Measurements from ENCODE around the gene SLC25A30.
"Not testable (repeated sequence)": the region's sequence is repeated elsewhere in the genome, so short reads cannot be mapped to it uniquely, and the experiment has no call there.

Gene SLC25A30

DNA sequence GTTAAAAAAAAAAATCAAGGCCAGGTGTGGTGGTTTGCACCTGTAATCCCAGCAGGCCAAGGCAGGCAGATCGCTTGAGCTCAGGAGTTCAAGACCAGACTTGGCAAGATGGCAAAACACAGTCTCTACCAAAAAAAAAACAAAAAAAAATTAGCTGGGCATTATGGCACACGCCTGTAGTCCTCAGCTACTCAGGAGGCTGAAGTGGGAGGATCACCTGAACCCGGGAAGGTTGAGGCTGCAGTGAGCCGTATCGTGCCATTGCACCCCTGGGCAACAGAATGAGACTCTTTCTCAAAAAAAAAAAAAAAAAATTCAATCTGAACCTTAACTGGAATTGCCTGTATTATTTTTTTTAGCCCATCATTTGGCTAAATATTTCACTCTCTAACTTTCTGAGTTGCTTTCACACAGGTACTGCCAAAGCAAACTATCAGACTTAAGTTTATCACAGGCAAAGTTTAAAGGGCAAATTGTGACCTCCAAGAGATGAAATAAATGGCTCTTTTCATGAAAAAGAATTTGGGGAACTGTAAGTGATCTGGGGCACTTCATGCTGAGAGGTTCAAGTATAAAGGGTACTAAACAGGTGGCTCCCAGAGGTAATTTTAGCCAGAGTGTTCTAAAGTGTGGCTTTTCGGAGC is 14.7 kb upstream of the SLC25A30 start:
- TF ChIP-seq, protein P1, sequence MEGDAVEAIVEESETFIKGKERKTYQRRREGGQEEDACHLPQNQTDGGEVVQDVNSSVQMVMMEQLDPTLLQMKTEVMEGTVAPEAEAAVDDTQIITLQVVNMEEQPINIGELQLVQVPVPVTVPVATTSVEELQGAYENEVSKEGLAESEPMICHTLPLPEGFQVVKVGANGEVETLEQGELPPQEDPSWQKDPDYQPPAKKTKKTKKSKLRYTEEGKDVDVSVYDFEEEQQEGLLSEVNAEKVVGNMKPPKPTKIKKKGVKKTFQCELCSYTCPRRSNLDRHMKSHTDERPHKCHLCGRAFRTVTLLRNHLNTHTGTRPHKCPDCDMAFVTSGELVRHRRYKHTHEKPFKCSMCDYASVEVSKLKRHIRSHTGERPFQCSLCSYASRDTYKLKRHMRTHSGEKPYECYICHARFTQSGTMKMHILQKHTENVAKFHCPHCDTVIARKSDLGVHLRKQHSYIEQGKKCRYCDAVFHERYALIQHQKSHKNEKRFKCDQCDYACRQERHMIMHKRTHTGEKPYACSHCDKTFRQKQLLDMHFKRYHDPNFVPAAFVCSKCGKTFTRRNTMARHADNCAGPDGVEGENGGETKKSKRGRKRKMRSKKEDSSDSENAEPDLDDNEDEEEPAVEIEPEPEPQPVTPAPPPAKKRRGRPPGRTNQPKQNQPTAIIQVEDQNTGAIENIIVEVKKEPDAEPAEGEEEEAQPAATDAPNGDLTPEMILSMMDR (IDR thresholded peaks at IDR 0.05), result no peak
- no peaks in the 10 kb centered on the region for H3K9me3 ChIP-seq
- no peak overlapping the region for H3K27ac ChIP-seq
- H3K4me3 ChIP-seq (ENCODE audit: low read depth in 1 of 2, low read length in 1 of 2), result no peak overlapping the region
- H3K4me1 ChIP-seq (ENCODE audit: control insufficient read depth in 1 of 2, insufficient read depth in 1 of 2, low read depth in 1 of 2, low read length in 1 of 2), result no peaks in the 10 kb centered on the region
- H3K27me3 ChIP-seq, result no peaks in the 10 kb centered on the region
- H3K36me3 ChIP-seq, result no peaks in the 10 kb centered on the region

DNA sequence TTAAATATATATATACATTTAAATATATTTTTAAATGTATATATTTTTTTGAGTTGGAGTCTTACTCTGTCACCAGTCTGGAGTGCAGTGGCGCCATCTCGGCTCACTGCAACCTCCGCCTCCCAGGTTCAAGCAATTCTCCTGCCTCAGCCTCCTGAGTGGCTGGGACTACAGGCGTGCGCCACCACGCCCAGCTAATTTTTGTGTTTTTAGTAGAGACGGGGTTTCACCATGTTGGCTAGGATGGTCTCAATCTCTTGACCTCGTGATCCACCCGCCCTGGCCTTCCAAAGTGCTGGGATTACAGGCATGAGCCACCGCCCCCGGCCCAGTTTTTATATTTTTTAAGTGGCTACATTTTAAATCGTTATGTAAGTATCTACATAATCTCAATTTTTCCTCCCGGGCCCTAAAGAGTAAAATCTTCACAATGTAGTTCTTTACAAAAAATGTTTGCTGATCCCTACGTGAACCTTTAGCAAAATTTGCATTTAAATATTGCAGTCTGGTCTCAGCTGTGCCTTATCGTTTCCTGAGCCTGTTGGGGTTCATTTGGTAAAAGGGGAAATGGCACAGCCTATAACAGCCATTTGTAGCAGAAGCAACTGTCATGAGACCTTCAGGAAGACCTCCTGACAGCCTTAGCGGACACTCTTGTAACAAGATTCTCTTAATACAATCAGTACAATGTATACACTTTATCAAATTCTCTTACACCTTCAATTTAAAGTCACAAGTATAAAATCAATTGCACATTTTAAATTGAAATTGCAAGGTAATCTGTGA is 8.1 kb upstream of the SLC25A30 start:
- not testable (repeated sequence) for H3K4me1 ChIP-seq (ENCODE audit: control insufficient read depth in 1 of 2, insufficient read depth in 1 of 2, low read depth in 1 of 2, low read length in 1 of 2); H3K4me3 ChIP-seq (ENCODE audit: low read depth in 1 of 2, low read length in 1 of 2); H3K27me3 ChIP-seq; H3K9me3 ChIP-seq; H3K36me3 ChIP-seq
- peak overlapping the region; percentile 47 for H3K27ac ChIP-seq

DNA sequence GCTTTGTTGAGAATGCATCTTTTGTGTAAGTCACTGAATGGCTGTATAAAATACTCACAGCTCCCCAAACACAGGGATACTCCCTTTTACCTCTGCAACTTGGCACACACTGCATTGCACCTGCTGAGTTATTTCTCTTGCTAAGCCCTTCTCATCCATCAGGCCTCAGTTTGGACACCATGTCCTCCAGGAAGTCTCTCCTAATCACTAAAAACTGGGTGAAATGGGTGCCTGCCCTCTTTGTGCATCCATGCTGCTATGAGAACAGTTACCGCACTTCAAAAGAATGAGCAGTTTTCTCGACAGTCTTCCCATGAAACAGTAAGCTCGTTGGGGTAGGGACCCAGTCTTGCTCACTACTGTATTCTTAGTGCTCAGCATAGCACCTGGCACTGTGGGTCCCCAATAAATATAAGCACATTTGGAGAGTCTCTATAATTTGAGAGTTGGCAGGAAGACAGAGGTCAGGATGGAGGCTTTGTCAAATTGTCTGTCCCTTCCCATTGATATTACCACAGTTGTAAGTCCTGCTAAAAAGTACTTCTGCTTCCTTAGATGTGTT is 4.6 kb upstream of the SLC25A30 start:
- Histone ChIP-seq H3K27me3 (no peaks in the 10 kb centered on the region), H3K27ac (peak overlapping the region; percentile 26), H3K36me3 (no peaks in the 10 kb centered on the region), H3K9me3 (no peaks in the 10 kb centered on the region), H3K4me3 (ENCODE audit: low read depth in 1 of 2, low read length in 1 of 2) (no peak overlapping the region), H3K4me1 (ENCODE audit: control insufficient read depth in 1 of 2, insufficient read depth in 1 of 2, low read depth in 1 of 2, low read length in 1 of 2) (peaks cover 1 to 6% of the 10 kb centered on the region in 2 experiments)
- TF ChIP-seq, protein P1 (IDR thresholded peaks at IDR 0.05), result no peak

DNA sequence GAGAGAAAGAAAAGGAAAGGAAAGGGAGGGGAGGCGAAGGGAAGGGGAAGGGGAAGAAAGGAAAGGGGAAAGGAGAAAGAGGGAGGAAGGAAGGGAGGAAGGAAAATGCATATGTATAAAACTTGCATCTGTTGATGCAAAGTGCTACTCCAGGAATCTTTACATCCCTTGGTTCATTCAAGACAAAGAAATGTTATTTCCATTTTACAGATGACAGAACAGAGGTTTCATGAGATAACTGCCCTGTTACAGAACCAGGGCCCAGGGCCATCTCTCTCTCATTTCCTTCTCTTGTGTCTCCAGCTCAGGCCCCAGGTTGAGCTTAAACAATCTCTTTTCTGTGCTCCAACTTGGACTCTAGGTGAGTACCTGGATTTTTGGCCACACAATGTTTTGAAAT is 1.8 kb upstream of the SLC25A30 start:
- Histone ChIP-seq H3K4me3 (ENCODE audit: low read depth in 1 of 2, low read length in 1 of 2) (no peak overlapping the region), H3K9me3 (no peaks in the 10 kb centered on the region), H3K27ac (no peak overlapping the region), H3K36me3 (no peaks in the 10 kb centered on the region), H3K4me1 (ENCODE audit: control insufficient read depth in 1 of 2, insufficient read depth in 1 of 2, low read depth in 1 of 2, low read length in 1 of 2) (peaks cover 19 to 29% of the 10 kb centered on the region in 2 experiments), H3K27me3 (no peaks in the 10 kb centered on the region)
- TF ChIP-seq, protein P1 (IDR thresholded peaks at IDR 0.05), result no peak

DNA sequence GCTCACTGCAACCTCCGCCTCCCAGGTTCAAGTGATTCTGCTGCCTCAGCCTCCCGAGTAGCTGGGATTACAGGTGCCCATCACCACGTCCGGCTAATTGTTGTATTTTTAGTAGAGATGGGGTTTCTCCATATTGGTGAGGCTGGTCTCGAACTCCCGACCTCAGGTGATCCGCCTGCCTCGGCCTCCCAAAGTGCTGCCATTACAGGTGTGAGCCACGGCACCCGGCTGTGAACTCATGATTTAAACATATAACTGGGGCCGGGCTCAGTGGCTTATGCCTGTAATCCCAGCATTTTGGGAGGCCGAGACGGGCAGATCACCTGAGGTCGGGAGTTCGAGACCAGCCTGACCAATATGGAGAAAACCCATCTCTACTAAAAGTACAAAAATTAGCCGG is 1.2 kb upstream of the SLC25A30 start:
- not testable (repeated sequence) for H3K4me3 ChIP-seq (ENCODE audit: low read depth in 1 of 2, low read length in 1 of 2); H3K27me3 ChIP-seq; H3K36me3 ChIP-seq; H3K9me3 ChIP-seq; H3K27ac ChIP-seq
- peaks cover 19 to 34% of the 10 kb centered on the region in 2 experiments for H3K4me1 ChIP-seq (ENCODE audit: control insufficient read depth in 1 of 2, insufficient read depth in 1 of 2, low read depth in 1 of 2, low read length in 1 of 2)

DNA sequence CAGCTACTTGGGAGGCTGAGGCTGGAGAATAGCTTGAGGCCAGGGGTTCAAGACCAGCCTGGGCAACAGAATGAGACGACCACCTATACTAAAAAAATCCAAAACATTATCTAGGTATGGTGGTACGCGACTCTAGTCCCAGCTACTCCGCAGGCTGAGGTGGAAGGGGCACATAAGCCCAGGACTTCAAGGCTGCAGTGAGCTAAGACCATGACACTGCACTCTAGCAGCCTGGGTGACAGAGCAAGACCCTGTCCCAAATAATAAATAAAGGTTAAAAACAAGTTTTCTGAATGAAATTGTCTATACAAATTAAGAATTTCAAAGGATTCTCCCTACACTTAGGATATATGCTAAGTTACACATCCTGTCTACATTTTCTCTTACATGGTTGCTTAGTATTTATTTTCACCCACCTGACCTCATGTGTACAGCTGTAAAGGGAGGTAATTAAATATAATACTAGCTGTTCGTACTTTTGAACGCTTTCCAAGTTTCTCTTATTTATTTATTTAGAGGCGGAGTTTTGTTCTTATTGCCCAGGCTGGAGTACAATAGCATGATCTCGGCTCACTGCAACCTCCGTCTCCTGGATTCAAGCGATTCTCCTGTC is 1.6 kb downstream of the SLC25A30 start:
- no peaks in the 10 kb centered on the region for H3K36me3 ChIP-seq
- H3K9me3 ChIP-seq, result no peaks in the 10 kb centered on the region
- TF ChIP-seq, protein P1 (IDR thresholded peaks at IDR 0.05), result no peak
- peaks cover 25 to 52% of the 10 kb centered on the region in 2 experiments for H3K4me1 ChIP-seq (ENCODE audit: control insufficient read depth in 1 of 2, insufficient read depth in 1 of 2, low read depth in 1 of 2, low read length in 1 of 2)
- H3K4me3 ChIP-seq (ENCODE audit: low read depth in 1 of 2, low read length in 1 of 2), result peak overlapping the region; percentile 70 to 78
- peak overlapping the region; percentile 85 for H3K27ac ChIP-seq
- H3K27me3 ChIP-seq, result no peaks in the 10 kb centered on the region
